HG03354 (cell line): ENCODE measurements around the gene AVPR2.

Experiments
- ATAC-seq: cut with Tn5 transposase; IDR thresholded peaks from one replicate; pipeline ENCODE4 v1.9.1; 2021; ENCODE audit warnings: mild to moderate bottlenecking; ENCODE audit not compliant: unreplicated experiment, poor library complexity, severe bottlenecking

The AVPR2 gene

GRCh38 chrX:153883163-153883843, 21.2 kb upstream of the AVPR2 start:
- no peak for ATAC-seq

GRCh38 chrX:153884136-153884535, 20.3 kb upstream of the AVPR2 start:
- no peak for ATAC-seq

- ATAC-seq = no peak
Measured at GRCh38 chrX:153884590-153884989, 19.9 kb upstream of the AVPR2 start.

GRCh38 chrX:153885208-153885787, 19.2 kb upstream of the AVPR2 start:
- no peak for ATAC-seq

GRCh38 chrX:153885968-153886903, 18.2 kb upstream of the AVPR2 start, which contains the start of gene L1CAM:
Gene L1CAM, minus strand, starts transcription at chrX:153886173. Its CDS starts 10,337 bp downstream, at chrX:153875836.
- ATAC-seq = no peak

GRCh38 chrX:153886915-153887314, 17.6 kb upstream of the AVPR2 start:
- no peak for ATAC-seq

- ATAC-seq = no peak
Measured at GRCh38 chrX:153887385-153887784, 17.1 kb upstream of the AVPR2 start.

GRCh38 chrX:153888344-153888743, 16.1 kb upstream of the AVPR2 start:
- ATAC-seq = no peak

- ATAC-seq = no peak
Measured at GRCh38 chrX:153889123-153889522, 15.3 kb upstream of the AVPR2 start.

GRCh38 chrX:153897899-153898298, 6.6 kb upstream of the AVPR2 start:
- no peak for ATAC-seq

GRCh38 chrX:153900831-153901752, 3.4 kb upstream of the AVPR2 start:
- ATAC-seq = peak; percentile 78

- ATAC-seq = no peak
Measured at GRCh38 chrX:153901753-153902140, 2.7 kb upstream of the AVPR2 start.

GRCh38 chrX:153902385-153902784, 2.1 kb upstream of the AVPR2 start:
- ATAC-seq = no peak

- ATAC-seq = no peak
Measured at GRCh38 chrX:153903238-153903980, 1.1 kb upstream of the AVPR2 start.

- no peak for ATAC-seq
Measured at GRCh38 chrX:153905481-153906095, 1.1 kb downstream of the AVPR2 start.

- ATAC-seq = no peak
Measured at GRCh38 chrX:153906126-153906917, 1.8 kb downstream of the AVPR2 start.

- no peak for ATAC-seq
Measured at GRCh38 chrX:153907456-153907855, 3.0 kb downstream of the AVPR2 start.
